ENCODE results near the gene OR51A4.
"Not testable (repeated sequence)": the region's sequence is repeated elsewhere in the genome, so short reads cannot be mapped to it uniquely, and the experiment has no call there.

The OR51A4 gene

DNA sequence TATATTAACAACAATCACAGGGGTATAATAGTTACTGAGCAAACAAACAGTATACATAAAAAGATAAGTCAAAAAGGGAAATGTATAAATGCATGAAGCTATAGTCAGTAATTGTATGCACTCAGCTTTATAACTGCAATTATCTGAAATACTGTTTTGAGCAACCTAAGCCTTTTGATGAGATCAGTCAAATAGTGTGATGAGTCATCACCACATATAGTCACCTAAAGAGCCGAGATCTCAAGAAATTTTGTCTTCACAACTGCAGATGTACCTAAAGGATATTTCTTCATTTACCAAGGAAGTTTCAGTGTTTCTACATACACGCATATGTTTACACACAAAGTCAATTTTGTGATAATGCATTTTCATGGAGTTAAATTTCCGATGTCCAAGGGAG, 13.5 kb upstream of the OR51A4 start:
- Histone ChIP-seq H3K79me2 (ENCODE audit: low read length) (no peaks in the 10 kb centered on the region), H3K4me2 (ENCODE audit: low read length) (0 out of 2 replicates have a peak overlapping the region, but pooled peaks have one; percentile 12), H3K9me3 (ENCODE audit: insufficient read depth, low read length) (no peaks in the 10 kb centered on the region), H3K27ac (ENCODE audit: low read length) (no peak overlapping the region), H3K9ac (ENCODE audit: low read length) (no peak overlapping the region), H3K4me1 (ENCODE audit: low read length) (peaks cover 6% of the 10 kb centered on the region; the same call in 1 of the 2 replicates), H3K36me3 (replicated peaks; ENCODE audit: low read depth, low read length) (no peaks in the 10 kb centered on the region), H4K20me1 (ENCODE audit: insufficient read depth, low read length) (no peaks in the 10 kb centered on the region), H3K4me3 (ENCODE audit: low read length) (no peak overlapping the region), H3K27me3 (ENCODE audit: low read depth, low read length) (no peaks in the 10 kb centered on the region), H2AFZ (ENCODE audit: low read depth, low read length) (no peak overlapping the region)
- TF ChIP-seq, protein P1, sequence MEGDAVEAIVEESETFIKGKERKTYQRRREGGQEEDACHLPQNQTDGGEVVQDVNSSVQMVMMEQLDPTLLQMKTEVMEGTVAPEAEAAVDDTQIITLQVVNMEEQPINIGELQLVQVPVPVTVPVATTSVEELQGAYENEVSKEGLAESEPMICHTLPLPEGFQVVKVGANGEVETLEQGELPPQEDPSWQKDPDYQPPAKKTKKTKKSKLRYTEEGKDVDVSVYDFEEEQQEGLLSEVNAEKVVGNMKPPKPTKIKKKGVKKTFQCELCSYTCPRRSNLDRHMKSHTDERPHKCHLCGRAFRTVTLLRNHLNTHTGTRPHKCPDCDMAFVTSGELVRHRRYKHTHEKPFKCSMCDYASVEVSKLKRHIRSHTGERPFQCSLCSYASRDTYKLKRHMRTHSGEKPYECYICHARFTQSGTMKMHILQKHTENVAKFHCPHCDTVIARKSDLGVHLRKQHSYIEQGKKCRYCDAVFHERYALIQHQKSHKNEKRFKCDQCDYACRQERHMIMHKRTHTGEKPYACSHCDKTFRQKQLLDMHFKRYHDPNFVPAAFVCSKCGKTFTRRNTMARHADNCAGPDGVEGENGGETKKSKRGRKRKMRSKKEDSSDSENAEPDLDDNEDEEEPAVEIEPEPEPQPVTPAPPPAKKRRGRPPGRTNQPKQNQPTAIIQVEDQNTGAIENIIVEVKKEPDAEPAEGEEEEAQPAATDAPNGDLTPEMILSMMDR (IDR thresholded peaks at IDR 0.05; ENCODE audit: low read depth, low read length): no peak

DNA sequence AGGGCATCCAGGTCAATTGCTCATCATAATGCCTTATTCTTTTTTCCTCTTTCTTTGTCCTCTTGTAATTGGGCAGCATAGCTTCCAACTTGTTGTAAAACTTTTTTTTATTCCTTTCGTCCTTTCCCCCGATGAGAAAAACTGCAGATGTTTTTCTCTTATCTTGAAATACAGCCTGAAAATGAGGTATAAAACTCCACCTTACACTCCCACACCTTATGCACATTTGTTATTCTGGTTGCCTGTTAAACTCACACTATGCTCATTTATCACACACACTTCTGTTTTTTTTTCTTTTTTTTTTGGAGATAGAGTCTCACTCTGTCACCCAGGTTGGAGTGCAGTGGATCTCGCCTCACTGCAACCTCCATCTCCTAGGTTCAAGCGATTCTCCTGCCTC, 10.0 kb upstream of the OR51A4 start:
- no peak for TF ChIP-seq EZH2phosphoT487 (IDR thresholded peaks at IDR 0.05; ENCODE audit: low read depth)
- Histone ChIP-seq H3K4me2 (ENCODE audit: low read length) (no peak overlapping the region), H3K4me1 (ENCODE audit: low read length) (peaks cover 6% of the 10 kb centered on the region; the same call in 1 of the 2 replicates), H3K9me3 (ENCODE audit: insufficient read depth, low read length) (no peaks in the 10 kb centered on the region), H3K79me2 (ENCODE audit: low read length) (no peaks in the 10 kb centered on the region), H3K27me3 (ENCODE audit: low read depth, low read length) (no peaks in the 10 kb centered on the region), H3K9ac (ENCODE audit: low read length) (no peak overlapping the region), H2AFZ (ENCODE audit: low read depth, low read length) (no peak overlapping the region), H4K20me1 (ENCODE audit: insufficient read depth, low read length) (no peaks in the 10 kb centered on the region), H3K36me3 (replicated peaks; ENCODE audit: low read depth, low read length) (no peaks in the 10 kb centered on the region), H3K27ac (ENCODE audit: low read length) (no peak overlapping the region), H3K4me3 (ENCODE audit: low read length) (no peak overlapping the region)

DNA sequence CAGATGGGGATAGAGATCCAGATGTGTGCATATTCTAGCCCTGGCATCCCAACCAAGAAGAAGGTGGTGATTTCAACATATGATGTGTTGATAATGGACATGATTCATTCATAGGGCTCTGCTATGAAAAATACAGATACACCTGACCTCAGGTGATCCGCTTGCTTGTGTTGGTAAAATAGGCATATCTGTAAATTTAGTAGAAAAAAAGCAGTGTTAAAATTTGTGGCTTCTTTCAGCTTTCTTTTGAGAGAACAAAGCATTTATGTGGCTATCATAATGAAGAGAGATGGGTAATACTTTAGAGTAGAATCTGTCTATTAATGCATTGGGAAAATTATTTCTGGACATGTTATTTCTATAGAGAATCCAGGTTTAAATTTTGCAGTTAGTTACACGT, 8.2 kb upstream of the OR51A4 start, which contains the start of gene OR51A2:
OR51A2 (minus strand) TSS at position 101 of the 400 bp plus-strand sequence; CDS start at position 101, 0 bp downstream.
- not testable (repeated sequence) for H3K79me2 ChIP-seq (ENCODE audit: low read length); H4K20me1 ChIP-seq (ENCODE audit: insufficient read depth, low read length); H3K9ac ChIP-seq (ENCODE audit: low read length); H2AFZ ChIP-seq (ENCODE audit: low read depth, low read length); H3K4me1 ChIP-seq (ENCODE audit: low read length); H3K4me3 ChIP-seq (ENCODE audit: low read length); H3K9me3 ChIP-seq (ENCODE audit: insufficient read depth, low read length); H3K27me3 ChIP-seq (ENCODE audit: low read depth, low read length); H3K4me2 ChIP-seq (ENCODE audit: low read length); H3K36me3 ChIP-seq (replicated peaks; ENCODE audit: low read depth, low read length); H3K27ac ChIP-seq (ENCODE audit: low read length)

DNA sequence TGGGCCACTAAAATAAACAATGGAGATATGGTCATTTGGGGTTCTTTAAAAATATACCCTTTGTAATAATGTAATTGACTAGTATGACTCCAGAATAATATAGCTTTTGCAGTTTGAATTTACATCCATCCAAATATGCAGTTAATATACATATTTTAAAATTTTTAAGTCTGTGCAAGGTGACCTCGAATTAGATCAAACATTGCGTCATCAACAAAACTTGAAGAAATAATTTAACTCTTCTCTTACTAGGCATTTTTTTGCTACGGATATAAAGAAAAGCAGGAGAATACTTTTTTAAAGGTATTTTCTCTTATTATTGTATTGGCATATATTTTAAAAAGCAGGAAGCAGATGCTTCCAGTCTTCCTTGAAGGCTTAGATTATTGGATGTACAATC, 10.7 kb downstream of the OR51A4 start:
- no peaks in the 10 kb centered on the region for H3K27me3 ChIP-seq (ENCODE audit: low read depth, low read length)
- no peak overlapping the region for H3K9ac ChIP-seq (ENCODE audit: low read length)
- no peaks in the 10 kb centered on the region for H3K36me3 ChIP-seq (replicated peaks; ENCODE audit: low read depth, low read length)
- no peaks in the 10 kb centered on the region for H3K79me2 ChIP-seq (ENCODE audit: low read length)
- no peaks in the 10 kb centered on the region for H4K20me1 ChIP-seq (ENCODE audit: insufficient read depth, low read length)
- no peak overlapping the region for H3K4me3 ChIP-seq (ENCODE audit: low read length)
- H3K4me1 ChIP-seq (ENCODE audit: low read length): no peaks in the 10 kb centered on the region
- no peak overlapping the region for H2AFZ ChIP-seq (ENCODE audit: low read depth, low read length)
- TF ChIP-seq EZH2phosphoT487 (IDR thresholded peaks at IDR 0.05; ENCODE audit: low read depth): no peak
- TF ChIP-seq, protein P1 (IDR thresholded peaks at IDR 0.05; ENCODE audit: low read depth, low read length): no peak
- no peak overlapping the region for H3K27ac ChIP-seq (ENCODE audit: low read length)
- H3K4me2 ChIP-seq (ENCODE audit: low read length): no peak overlapping the region
- no peaks in the 10 kb centered on the region for H3K9me3 ChIP-seq (ENCODE audit: insufficient read depth, low read length)

DNA sequence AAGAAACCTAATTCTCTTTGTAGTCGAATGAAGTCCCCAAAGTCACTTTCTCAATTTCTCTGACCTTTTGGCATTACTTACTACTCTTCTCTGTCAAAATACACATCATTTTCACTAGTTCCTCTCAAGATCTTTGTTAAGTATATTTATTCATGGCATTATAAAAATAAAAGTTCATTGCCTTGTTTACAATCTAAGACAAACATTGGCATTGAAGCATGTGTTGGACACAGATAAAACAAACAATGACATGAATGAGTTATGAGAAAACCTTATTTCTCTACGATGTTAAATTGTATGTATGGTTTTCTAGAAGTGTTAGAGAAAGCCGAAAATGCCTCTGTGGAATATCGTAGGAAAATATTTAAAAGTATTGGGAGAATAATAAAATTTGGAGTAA, 14.7 kb downstream of the OR51A4 start:
- Histone ChIP-seq H3K9ac (ENCODE audit: low read length) (no peak overlapping the region), H3K79me2 (ENCODE audit: low read length) (no peaks in the 10 kb centered on the region), H3K4me2 (ENCODE audit: low read length) (no peak overlapping the region), H3K27me3 (ENCODE audit: low read depth, low read length) (no peaks in the 10 kb centered on the region), H3K4me3 (ENCODE audit: low read length) (no peak overlapping the region), H3K36me3 (replicated peaks; ENCODE audit: low read depth, low read length) (no peaks in the 10 kb centered on the region), H3K27ac (ENCODE audit: low read length) (no peak overlapping the region), H2AFZ (ENCODE audit: low read depth, low read length) (no peak overlapping the region), H3K9me3 (ENCODE audit: insufficient read depth, low read length) (no peaks in the 10 kb centered on the region), H3K4me1 (ENCODE audit: low read length) (no peaks in the 10 kb centered on the region), H4K20me1 (ENCODE audit: insufficient read depth, low read length) (no peaks in the 10 kb centered on the region)
- TF ChIP-seq, protein P1 (IDR thresholded peaks at IDR 0.05; ENCODE audit: low read depth, low read length): no peak
- TF ChIP-seq EZH2phosphoT487 (IDR thresholded peaks at IDR 0.05; ENCODE audit: low read depth): no peak
